ENCODE measurements around the gene JOSD2. TPM values are rescaled to one million over a fixed set of nuclear protein-coding genes. Genes with fewer than 3 reads are reported as not detected.

JOSD2 gene
- total RNA-seq, 1 donor from 2014 or later = 19.1 TPM

DNA sequence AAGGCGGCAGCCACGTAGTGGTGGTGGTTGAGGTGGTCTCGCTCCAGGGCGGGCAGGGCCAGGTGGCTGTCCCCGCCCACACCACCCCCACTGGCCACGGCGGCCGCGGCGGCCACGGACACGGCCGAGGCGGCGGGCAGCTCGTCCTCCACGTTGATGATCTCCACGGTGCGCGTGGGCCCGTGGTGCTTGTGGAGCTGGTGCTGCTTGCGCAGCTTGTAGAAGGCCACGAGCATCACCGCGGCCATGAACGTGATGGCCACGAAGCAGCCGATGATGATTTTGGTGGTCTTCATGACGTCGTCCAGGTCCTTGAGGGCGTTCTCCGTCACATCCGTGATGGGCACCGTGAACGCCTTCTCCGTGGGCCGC is 6.7 kb upstream of the JOSD2 start:
- peaks cover 5% of the 10 kb centered on the region for H3K4me1 Mint-ChIP-seq (ENCODE audit: low read depth, unreplicated experiment)
- DNase-seq = no peak
- TF ChIP-seq, protein P1, sequence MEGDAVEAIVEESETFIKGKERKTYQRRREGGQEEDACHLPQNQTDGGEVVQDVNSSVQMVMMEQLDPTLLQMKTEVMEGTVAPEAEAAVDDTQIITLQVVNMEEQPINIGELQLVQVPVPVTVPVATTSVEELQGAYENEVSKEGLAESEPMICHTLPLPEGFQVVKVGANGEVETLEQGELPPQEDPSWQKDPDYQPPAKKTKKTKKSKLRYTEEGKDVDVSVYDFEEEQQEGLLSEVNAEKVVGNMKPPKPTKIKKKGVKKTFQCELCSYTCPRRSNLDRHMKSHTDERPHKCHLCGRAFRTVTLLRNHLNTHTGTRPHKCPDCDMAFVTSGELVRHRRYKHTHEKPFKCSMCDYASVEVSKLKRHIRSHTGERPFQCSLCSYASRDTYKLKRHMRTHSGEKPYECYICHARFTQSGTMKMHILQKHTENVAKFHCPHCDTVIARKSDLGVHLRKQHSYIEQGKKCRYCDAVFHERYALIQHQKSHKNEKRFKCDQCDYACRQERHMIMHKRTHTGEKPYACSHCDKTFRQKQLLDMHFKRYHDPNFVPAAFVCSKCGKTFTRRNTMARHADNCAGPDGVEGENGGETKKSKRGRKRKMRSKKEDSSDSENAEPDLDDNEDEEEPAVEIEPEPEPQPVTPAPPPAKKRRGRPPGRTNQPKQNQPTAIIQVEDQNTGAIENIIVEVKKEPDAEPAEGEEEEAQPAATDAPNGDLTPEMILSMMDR (IDR thresholded peaks at IDR 0.05; ENCODE audit: partially characterized antibody, unreplicated experiment) = no peak
- H3K27me3 Mint-ChIP-seq (ENCODE audit: unreplicated experiment) = peaks cover 8% of the 10 kb centered on the region
- H3K27ac Mint-ChIP-seq (ENCODE audit: unreplicated experiment) = no peak overlapping the region
- H3K4me3 Mint-ChIP-seq (ENCODE audit: unreplicated experiment) = no peak overlapping the region
- H3K9me3 Mint-ChIP-seq (ENCODE audit: unreplicated experiment) = peaks cover 2% of the 10 kb centered on the region
- H3K36me3 Mint-ChIP-seq (ENCODE audit: unreplicated experiment) = no peaks in the 10 kb centered on the region

DNA sequence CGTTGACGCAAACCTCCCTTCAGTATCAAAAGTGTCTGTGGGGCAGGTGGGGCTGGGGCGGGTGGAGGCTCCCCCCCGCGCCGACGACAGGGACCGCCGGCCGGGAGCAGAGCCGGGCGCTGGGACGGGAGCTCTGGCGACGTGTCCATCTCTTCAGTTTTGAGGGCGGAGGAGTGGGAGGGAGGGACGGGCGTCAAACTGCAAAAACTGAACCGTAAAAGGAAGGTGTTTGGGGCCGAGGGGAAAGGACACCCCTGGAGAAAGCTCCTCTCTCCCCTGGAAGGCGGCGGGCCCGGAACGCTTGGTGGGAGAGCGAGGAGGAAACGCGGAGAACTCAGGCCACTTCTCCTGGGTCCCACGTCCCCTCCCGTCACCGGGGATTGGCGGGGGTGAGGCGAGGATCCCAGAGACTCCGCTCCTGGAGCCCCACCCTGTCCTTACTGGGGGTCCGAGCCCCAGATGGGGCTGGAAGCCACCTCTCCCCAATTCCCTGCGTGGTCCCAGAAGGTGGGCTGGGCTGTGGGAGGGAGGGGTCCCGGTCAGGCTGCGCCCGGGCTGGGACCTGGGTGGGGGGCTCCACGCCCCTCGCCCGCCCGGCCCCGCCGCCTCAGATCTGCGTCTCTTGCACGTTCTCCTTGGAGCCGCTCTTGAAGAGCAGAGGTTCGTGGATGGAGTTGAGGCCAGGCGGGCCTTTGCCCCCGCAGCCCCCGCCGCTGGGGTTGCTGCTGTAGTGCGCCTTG is 6.1 kb upstream of the JOSD2 start:
- Mint-ChIP-seq H3K4me3 (ENCODE audit: unreplicated experiment) (no peak overlapping the region), H3K27me3 (ENCODE audit: unreplicated experiment) (peaks cover 8% of the 10 kb centered on the region), H3K9me3 (ENCODE audit: unreplicated experiment) (peaks cover 2% of the 10 kb centered on the region), H3K27ac (ENCODE audit: unreplicated experiment) (no peak overlapping the region), H3K4me1 (ENCODE audit: low read depth, unreplicated experiment) (peaks cover 5% of the 10 kb centered on the region), H3K36me3 (ENCODE audit: unreplicated experiment) (no peaks in the 10 kb centered on the region)
- no peak for DNase-seq
- TF ChIP-seq, protein P1 (IDR thresholded peaks at IDR 0.05; ENCODE audit: partially characterized antibody, unreplicated experiment) = no peak

DNA sequence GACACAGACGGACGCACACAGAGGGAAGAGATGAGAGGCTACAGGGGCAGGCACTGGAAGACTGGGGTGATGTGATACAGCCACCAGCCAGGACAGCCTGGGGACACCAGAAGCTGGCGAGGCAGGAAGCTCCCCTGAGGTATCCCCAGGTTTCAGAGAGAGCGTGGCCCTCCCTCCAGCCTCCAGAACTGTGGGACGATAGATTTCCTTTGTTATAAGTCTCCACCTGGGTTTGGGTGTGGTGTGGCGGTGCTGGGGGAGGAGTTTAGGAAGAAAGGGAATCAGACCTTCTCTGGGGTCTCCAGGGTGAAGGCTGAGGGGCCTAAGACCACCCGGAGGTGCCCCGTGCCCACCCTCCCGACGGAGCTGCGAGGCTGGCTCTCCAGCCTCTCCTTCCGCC is 5.5 kb upstream of the JOSD2 start:
- H3K9me3 Mint-ChIP-seq (ENCODE audit: unreplicated experiment) = peaks cover 6% of the 10 kb centered on the region
- DNase-seq = no peak
- no peak overlapping the region for H3K4me3 Mint-ChIP-seq (ENCODE audit: unreplicated experiment)
- H3K27me3 Mint-ChIP-seq (ENCODE audit: unreplicated experiment) = peaks cover 13% of the 10 kb centered on the region
- H3K36me3 Mint-ChIP-seq (ENCODE audit: unreplicated experiment) = no peaks in the 10 kb centered on the region
- TF ChIP-seq, protein P1 (IDR thresholded peaks at IDR 0.05; ENCODE audit: partially characterized antibody, unreplicated experiment) = no peak
- H3K27ac Mint-ChIP-seq (ENCODE audit: unreplicated experiment) = no peak overlapping the region
- peaks cover 5% of the 10 kb centered on the region for H3K4me1 Mint-ChIP-seq (ENCODE audit: low read depth, unreplicated experiment)

DNA sequence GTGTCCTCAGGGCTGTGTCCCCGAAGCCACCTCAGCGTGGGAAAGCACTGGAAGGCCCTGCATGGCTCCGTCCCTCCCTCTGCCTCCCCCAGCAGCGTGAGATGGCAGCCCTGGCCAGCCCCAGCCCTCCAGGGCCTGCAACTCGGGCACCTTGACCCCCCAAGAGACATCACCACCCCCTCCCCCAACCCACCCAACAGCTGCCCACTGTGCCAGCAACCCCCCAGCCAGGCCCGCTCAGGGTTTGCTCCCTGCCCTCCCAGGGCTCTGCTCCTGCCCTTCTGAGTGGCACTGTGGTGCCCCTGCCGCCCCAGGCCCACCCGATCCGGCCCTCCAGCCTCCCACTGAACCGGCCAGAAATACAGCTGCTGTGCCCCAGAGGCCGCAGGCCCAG is 4.2 kb upstream of the JOSD2 start:
- H3K4me3 Mint-ChIP-seq (ENCODE audit: unreplicated experiment) = no peak overlapping the region

More for the DNA sequence above, 4.2 kb upstream of the JOSD2 start:
- DNase-seq = no peak
- Mint-ChIP-seq H3K27me3 (ENCODE audit: unreplicated experiment) (peaks cover 15% of the 10 kb centered on the region), H3K9me3 (ENCODE audit: unreplicated experiment) (peaks cover 12% of the 10 kb centered on the region), H3K4me1 (ENCODE audit: low read depth, unreplicated experiment) (peaks cover 5% of the 10 kb centered on the region), H3K36me3 (ENCODE audit: unreplicated experiment) (no peaks in the 10 kb centered on the region), H3K27ac (ENCODE audit: unreplicated experiment) (no peak overlapping the region)
- TF ChIP-seq, protein P1 (IDR thresholded peaks at IDR 0.05; ENCODE audit: partially characterized antibody, unreplicated experiment) = no peak
